ENCODE results near the gene GPR35.

Gene GPR35

GRCh38 chr2:240624950-240625621, at the start of gene GPR35:
GPR35 (plus strand) TSS chr2:240625480; CDS start chr2:240629953, 4,473 bp downstream.
- DNase-seq: no peak

DNA sequence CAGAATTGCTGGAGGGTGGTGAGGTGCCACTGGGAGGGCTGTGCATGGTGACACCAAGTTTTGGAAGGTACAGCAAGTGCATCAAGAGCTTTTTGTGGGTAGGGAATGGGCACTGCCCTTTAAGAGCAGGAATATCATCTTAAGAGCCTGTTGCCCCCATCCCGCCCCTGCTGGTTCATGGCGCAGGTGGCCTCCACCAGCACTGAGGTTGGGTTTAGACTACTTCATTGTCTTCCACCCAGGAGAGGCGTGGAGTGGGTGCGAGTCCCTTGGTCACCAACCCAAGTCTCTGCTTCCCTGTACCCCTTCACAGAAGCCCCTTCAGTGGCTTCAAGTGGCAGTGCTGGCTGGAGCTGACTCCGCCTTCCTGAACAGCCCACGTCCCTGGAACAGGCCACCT, 49.2 kb upstream of the GPR35 start:
- DNase-seq: no peak

GRCh38 chr2:240576436-240577205, 48.7 kb upstream of the GPR35 start:
- no peak for DNase-seq

DNA sequence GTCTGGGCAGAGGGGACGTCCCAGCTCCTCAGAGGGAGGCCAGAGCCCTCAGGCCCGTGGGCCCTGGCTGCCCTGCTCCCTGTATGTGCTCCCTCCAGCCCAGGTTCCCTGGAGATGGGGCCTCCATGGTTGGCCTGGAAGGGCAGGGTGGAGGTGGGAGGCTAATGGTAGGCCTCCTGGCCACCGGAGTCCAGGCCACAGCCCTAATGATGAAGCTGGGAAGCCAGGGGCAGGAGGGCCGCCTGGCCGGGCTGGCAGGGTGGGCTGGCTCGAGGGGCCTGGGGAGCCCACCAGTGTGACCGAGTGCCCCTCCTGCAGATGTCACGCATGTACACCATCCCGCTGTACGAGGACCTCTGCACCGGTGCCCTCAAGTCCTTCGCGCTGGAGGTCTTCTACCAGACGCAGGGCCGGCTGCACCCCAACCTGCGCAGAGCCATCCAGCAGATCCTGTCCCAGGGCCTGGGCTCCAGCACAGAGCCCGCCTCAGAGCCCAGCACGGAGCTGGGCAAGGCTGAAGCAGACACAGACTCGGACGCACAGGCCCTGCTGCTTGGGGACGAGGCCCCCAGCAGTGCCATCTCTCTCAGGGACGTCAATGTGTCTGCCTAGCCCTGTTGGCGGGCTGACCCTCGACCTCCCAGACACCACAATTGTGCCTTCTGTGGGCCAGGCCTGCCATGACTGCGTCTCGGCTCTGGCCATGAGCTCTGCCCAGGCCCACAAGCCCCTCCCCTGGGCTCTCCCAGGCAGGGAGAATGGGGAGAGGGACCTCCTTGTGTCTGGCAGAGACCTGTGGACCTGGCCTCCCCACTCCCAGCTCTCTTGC, 47.8 kb upstream of the GPR35 start:
- DNase-seq: no peak

- DNase-seq: no peak
Observed at GRCh38 chr2:240578110-240578450, 47.2 kb upstream of the GPR35 start.

- no peak for DNase-seq
Observed at GRCh38 chr2:240578488-240578887, 46.8 kb upstream of the GPR35 start.

- DNase-seq: no peak
Observed at GRCh38 chr2:240579071-240579762, 46.1 kb upstream of the GPR35 start.

- DNase-seq: no peak
Observed at GRCh38 chr2:240579771-240580614, 45.3 kb upstream of the GPR35 start.

DNA sequence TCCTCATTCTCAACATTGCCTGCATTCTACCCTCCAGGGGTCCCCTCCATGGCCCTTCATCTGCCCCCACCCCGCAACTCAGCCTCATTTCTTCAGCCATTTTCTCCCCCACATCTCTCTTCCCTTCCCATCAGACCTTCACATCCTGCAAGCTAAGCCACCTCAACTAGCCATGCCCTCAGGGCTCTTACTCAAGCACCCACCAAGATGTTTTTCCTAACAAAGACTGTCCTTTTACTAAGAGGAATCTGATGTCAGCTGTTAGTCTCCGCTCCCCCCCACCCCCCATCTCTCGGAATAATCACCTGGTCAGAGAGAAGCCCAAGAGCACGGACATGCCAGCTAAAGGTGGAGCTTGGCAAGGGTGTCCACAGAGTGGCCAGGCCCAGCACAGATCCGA, 43.5 kb upstream of the GPR35 start:
- DNase-seq: no peak

GRCh38 chr2:240582781-240583180, 42.5 kb upstream of the GPR35 start:
- DNase-seq: no peak

GRCh38 chr2:240583774-240584173, 41.5 kb upstream of the GPR35 start:
- no peak for DNase-seq

- DNase-seq: no peak
Observed at GRCh38 chr2:240584486-240585031, 40.7 kb upstream of the GPR35 start.

DNA sequence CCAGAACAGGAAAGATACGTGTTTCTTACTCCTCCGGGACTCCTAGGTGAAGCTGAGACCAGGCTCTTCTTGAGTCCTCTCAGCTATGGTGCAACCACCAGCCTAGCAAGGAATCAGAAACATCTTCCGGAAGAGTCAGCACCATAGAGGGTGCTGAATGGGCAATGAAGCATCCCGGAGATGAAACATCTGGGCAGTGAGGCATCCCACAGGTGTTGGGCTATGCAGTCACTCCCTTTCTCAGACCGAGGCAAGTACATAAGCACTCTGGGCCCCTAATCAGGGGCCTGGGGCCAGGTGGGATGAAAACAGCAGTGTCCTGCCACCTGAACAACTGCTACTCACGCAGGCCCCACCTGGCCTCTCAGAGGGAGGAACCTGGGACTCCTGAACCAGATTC, 40.2 kb upstream of the GPR35 start:
- DNase-seq: no peak

- DNase-seq: no peak
Observed at GRCh38 chr2:240585681-240586197, 39.5 kb upstream of the GPR35 start.

DNA sequence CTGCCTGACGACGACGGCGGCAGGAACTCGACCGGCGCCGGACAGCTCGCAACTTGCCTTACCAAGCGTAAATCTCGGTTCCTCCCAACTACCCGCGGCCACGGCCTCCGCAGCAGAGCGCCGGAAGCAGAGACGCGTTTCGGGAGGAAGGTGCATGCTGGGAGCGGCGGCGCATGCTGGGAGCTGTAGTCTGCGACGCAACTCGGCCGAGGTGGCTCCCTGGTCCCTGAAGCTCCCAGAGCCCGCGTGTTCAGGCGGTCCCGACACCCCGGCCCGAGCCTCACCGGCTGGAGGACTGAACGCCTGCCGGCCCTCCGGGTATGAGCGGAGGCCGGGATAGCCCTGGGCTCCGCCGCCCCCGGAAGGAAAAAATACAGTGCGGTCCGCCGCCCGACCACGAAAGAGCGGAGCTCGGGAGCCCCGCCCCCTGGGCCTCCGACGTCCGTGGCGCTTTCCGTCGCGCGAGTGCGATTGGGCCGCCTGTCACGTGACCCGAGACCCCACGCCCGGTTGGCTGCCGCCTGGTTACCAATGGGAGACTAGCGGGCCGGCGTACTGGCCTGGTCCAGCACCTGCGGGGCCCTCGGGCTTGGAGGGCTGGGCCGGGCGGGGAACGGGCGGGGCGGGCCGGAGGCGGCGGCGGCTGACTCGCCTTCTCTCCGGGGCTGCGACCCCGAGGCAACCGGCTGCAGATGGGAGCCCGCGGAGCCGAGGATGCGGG, 38.9 kb upstream of the GPR35 start, which contains the start of gene CAPN10:
Gene CAPN10, plus strand, starts transcription at position 537 of the 721 bp plus-strand sequence. Its CDS starts 178 bp downstream, at position 715.
- DNase-seq: peak; percentile 63

DNA sequence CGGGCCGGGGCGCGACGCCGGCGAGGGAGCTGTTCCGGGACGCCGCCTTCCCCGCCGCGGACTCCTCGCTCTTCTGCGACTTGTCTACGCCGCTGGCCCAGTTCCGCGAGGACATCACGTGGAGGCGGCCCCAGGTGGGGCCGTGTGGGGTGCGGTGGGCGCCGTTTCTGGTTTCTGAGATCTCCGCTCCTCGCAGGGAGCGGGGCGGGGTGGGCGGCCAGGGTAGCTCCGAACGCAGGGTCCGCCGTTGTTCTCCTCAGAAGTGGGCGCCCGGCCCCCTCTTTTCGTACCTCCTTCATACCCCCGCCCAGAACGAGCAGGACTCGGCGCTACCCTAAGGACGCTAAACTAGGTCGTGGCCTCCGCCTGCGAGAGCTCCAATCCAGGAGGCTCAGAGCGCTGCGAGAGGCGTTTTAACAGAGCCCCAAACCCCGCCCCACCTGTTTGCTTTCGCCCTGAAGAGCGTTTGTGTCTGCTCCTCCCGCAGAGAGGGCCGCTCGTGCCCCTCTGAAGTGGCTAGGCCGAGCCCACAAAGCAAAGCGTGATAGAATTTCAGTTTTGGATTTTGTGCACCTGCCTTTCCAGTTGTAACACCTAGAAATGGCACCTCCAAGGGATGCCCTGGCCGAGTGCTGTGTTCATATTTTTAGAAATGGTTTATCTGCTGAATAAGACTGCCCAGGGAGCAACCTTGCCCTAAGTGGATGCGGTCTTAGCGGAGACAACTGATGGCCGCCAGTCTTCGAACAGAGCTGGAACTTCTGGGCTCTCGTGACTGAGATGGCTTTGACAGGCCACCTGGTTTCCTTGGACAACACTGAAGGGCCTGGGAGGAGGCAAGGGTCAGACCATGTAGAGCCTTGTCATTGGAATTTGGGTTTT, 38.1 kb upstream of the GPR35 start:
- no peak for DNase-seq

GRCh38 chr2:240588006-240588655, 37.1 kb upstream of the GPR35 start:
- no peak for DNase-seq

DNA sequence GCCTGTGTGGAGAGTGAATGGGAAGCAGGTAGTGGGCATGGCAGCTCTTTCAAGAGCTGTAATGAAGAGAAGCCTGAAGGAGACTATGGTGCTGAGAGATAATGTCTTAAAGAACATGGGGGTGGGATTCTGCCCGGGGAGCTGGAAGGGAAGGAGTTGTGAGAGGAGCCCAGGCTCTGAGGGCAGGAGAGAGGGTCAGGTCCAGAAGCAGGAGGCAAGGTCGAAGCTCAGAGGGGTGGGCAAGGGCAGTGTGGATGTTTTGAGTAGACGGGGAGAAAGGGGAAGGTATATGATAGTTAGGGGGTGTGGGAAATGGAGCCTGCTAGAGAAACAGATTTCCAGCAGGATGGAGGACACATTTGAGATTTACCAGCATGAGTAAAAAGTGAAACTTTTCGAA, 36.6 kb upstream of the GPR35 start:
- no peak for DNase-seq

GRCh38 chr2:240589375-240589774, 35.9 kb upstream of the GPR35 start:
- no peak for DNase-seq
